Activated CD8-positive, alpha-beta memory T cell treated with anti-CD3 and anti-CD28 coated beads, Interleukin-2, amount 50 U/mL, for 24 hours (primary cell): ENCODE data around the gene KIF21A.

Source experiments
- DNase-seq: peaks from one replicate; pipeline ENCODE4 v3.0.0-alpha.2; 2020; ENCODE audit errors: extremely low read depth

The KIF21A gene

GRCh38 chr12:39440101-39440500 is 2.8 kb downstream of the KIF21A start:
- DNase-seq, result no peak

GRCh38 chr12:39435531-39435930 is 7.4 kb downstream of the KIF21A start:
- DNase-seq, result no peak

GRCh38 chr12:39431797-39432196 is 11.1 kb downstream of the KIF21A start:
- no peak for DNase-seq

GRCh38 chr12:39431002-39431796 is 11.7 kb downstream of the KIF21A start:
- no peak for DNase-seq

GRCh38 chr12:39429809-39430208 is 13.1 kb downstream of the KIF21A start:
- no peak for DNase-seq

- DNase-seq, result no peak
Measured at GRCh38 chr12:39427360-39427808, 15.5 kb downstream of the KIF21A start.

- no peak for DNase-seq
Measured at GRCh38 chr12:39426636-39427240, 16.2 kb downstream of the KIF21A start.

- no peak for DNase-seq
Measured at GRCh38 chr12:39420043-39420442, 22.9 kb downstream of the KIF21A start.

- DNase-seq, result no peak
Measured at GRCh38 chr12:39419471-39419870, 23.4 kb downstream of the KIF21A start.

- DNase-seq, result no peak
Measured at GRCh38 chr12:39417916-39418315, 25.0 kb downstream of the KIF21A start.

GRCh38 chr12:39413836-39414771 is 28.8 kb downstream of the KIF21A start:
- DNase-seq, result no peak

- DNase-seq, result no peak
Measured at GRCh38 chr12:39412210-39412609, 30.7 kb downstream of the KIF21A start.

GRCh38 chr12:39406262-39406661 is 36.7 kb downstream of the KIF21A start:
- DNase-seq, result no peak

GRCh38 chr12:39405580-39405979 is 37.3 kb downstream of the KIF21A start:
- no peak for DNase-seq

GRCh38 chr12:39404000-39404399 is 38.9 kb downstream of the KIF21A start:
- no peak for DNase-seq

- DNase-seq, result no peak
Measured at GRCh38 chr12:39403376-39403775, 39.5 kb downstream of the KIF21A start.

GRCh38 chr12:39402922-39403321 is 40.0 kb downstream of the KIF21A start:
- DNase-seq, result no peak

GRCh38 chr12:39401459-39401858 is 41.5 kb downstream of the KIF21A start:
- DNase-seq, result no peak

GRCh38 chr12:39395866-39396265 is 47.1 kb downstream of the KIF21A start:
- no peak for DNase-seq

GRCh38 chr12:39393890-39394289 is 49.0 kb downstream of the KIF21A start:
- no peak for DNase-seq

GRCh38 chr12:39393179-39393578 is 49.7 kb downstream of the KIF21A start:
- no peak for DNase-seq
